HG03460 (cell line): ENCODE data around the gene TUBA3E.
"Not testable (repeated sequence)": the region's sequence is repeated elsewhere in the genome, so short reads cannot be mapped to it uniquely, and the experiment has no call there.

Experiments
- ATAC-seq: cut with Tn5 transposase; IDR thresholded peaks from one replicate; pipeline ENCODE4 v1.9.1; 2021; ENCODE audit not compliant: unreplicated experiment

The TUBA3E gene

GRCh38 chr2:130150181-130151144, 47.8 kb downstream of the TUBA3E start:
- ATAC-seq: no peak

- ATAC-seq: not testable (repeated sequence)
Observed at GRCh38 chr2:130148515-130148914, 49.7 kb downstream of the TUBA3E start.

- ATAC-seq: peak; percentile 93
Observed at GRCh38 chr2:130145006-130145414, 53.2 kb downstream of the TUBA3E start, which contains the start of gene CCDC74B. CCDC74B (minus strand) TSS chr2:130145112; CDS start chr2:130144996, 116 bp downstream.

- ATAC-seq: not testable (repeated sequence)
Observed at GRCh38 chr2:130143266-130144039, 54.8 kb downstream of the TUBA3E start.

- not testable (repeated sequence) for ATAC-seq
Observed at GRCh38 chr2:130142396-130143265, 55.6 kb downstream of the TUBA3E start.
